HEK293T (cell line): ENCODE results near the gene CTNNA3.

ENCODE experiments used
- CTCF ChIA-PET: fragments of 350-600 bp; formaldehyde crosslinking; extraction: SDS; loops from one replicate; lab custom pipeline; 2021; ENCODE audit warnings: antibody characterized with exemption, inconsistent platforms; lab: Yijun Ruan, JAX
- POLR2A ChIA-PET: fragments of 350-600 bp; formaldehyde crosslinking; extraction: SDS; loops from one replicate; lab custom pipeline; 2020; ENCODE audit warnings: antibody characterized with exemption, inconsistent platforms; lab: Yijun Ruan, JAX
- DNase-seq: peaks from one replicate; pipeline ENCODE4 v3.0.0; 2012; ENCODE audit warnings: mixed read lengths; ENCODE audit errors: extremely low spot score
- ARNT ChIP-seq: fragments of 450-650 bp; IDR thresholded peaks from 2 replicates; pipeline ENCODE4 v1.6.1; 2017; ENCODE audit warnings: mild to moderate bottlenecking
- BHLHE40 ChIP-seq: fragments of 450-650 bp; IDR thresholded peaks from 2 replicates; pipeline ENCODE4 v1.6.1; 2016; ENCODE audit warnings: mild to moderate bottlenecking, moderate library complexity, borderline replicate concordance
- CTBP1 ChIP-seq: fragments of 450-650 bp; IDR thresholded peaks from 2 replicates; pipeline ENCODE4 v1.6.1; 2016; ENCODE audit warnings: borderline replicate concordance
- ELF4 ChIP-seq: fragments of 450-650 bp; IDR thresholded peaks from 2 replicates; pipeline ENCODE4 v1.6.1; 2017; ENCODE audit warnings: antibody characterized with exemption
- FOXA1 ChIP-seq: fragments of 450-650 bp; IDR thresholded peaks from 2 replicates; pipeline ENCODE4 v1.6.1; 2016; ENCODE audit warnings: mild to moderate bottlenecking
- FOXK2 ChIP-seq: fragments of 450-650 bp; IDR thresholded peaks from 2 replicates; pipeline ENCODE4 v1.6.1; 2016; ENCODE audit warnings: mild to moderate bottlenecking
- FOXM1 ChIP-seq: fragments of 450-650 bp; IDR thresholded peaks from 2 replicates; pipeline ENCODE4 v1.6.1; 2017; ENCODE audit warnings: mild to moderate bottlenecking, borderline replicate concordance
- HDGF ChIP-seq: fragments of 450-650 bp; IDR thresholded peaks from 2 replicates; pipeline ENCODE4 v1.6.1; 2017; ENCODE audit warnings: antibody characterized with exemption, borderline replicate concordance
- L3MBTL2 ChIP-seq: fragments of 450-650 bp; conservative IDR thresholded peaks from 2 replicates; pipeline ENCODE4 v1.6.1; 2016; ENCODE audit warnings: mild to moderate bottlenecking
- LEF1 ChIP-seq: fragments of 450-650 bp; IDR thresholded peaks from 2 replicates; pipeline ENCODE4 v1.6.1; 2017; ENCODE audit warnings: mild to moderate bottlenecking, borderline replicate concordance
- NFRKB ChIP-seq: fragments of 450-650 bp; IDR thresholded peaks from 2 replicates; pipeline ENCODE4 v1.6.1; 2016; ENCODE audit warnings: mild to moderate bottlenecking, moderate library complexity
- PKNOX1 ChIP-seq: fragments of 450-650 bp; IDR thresholded peaks from 2 replicates; pipeline ENCODE4 v1.6.1; 2016
- SP1 ChIP-seq: fragments of 450-650 bp; IDR thresholded peaks from 2 replicates; pipeline ENCODE4 v1.6.1; 2017
- SUZ12 ChIP-seq: fragments of 450-650 bp; IDR thresholded peaks from 2 replicates; pipeline ENCODE4 v1.6.1; 2016; ENCODE audit warnings: mild to moderate bottlenecking
- TARDBP ChIP-seq: fragments of 450-650 bp; IDR thresholded peaks from 2 replicates; pipeline ENCODE4 v1.6.1; 2016
- ZNF384 ChIP-seq: fragments of 450-650 bp; IDR thresholded peaks from 2 replicates; pipeline ENCODE4 v1.6.1; 2016

CTNNA3 gene

DNA sequence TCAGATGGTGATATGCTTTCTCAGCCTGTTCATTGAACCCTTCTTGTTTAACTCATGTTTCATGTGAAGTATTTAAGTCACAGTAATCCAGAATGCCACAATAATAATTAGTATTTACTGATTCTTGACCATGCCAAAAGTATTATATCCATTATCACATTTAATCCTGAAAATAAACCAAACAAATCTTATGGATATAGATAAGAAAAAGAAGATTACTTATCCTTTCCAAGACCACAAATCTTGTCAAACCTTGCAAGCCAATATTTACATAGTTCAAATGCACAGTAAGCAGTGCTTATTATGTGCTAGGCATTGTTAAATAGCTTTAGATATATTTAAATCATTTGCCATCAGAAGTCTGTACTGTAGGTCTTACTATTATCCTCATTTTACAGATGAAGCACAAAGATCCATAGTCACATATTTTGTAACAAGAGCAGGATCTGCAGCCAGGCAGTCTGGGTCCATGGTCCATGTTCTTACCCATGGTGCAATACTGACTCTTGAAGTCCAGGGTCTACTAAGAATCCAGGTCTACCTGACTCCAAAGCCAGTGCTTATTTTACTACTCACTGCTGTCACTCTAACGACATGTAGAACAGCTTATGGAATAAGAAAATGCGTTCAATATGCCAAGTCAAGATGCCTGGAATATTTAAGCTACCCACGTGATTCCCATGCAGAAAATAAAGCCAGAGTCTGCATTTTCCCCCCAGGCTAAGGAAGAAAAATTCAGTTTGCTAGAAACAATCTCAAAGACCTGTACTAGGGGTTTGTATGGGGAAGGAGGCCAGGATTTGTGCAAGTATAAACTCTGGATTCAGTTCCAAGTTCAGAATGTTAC is 1755.0 kb downstream of the CTNNA3 start:
- TF ChIP-seq ZNF384 (no peak), SP1 (no peak), FOXM1 (no peak), ELF4 (no peak)
- DNase-seq: no peak
- POLR2A ChIA-PET: no interaction called here

DNA sequence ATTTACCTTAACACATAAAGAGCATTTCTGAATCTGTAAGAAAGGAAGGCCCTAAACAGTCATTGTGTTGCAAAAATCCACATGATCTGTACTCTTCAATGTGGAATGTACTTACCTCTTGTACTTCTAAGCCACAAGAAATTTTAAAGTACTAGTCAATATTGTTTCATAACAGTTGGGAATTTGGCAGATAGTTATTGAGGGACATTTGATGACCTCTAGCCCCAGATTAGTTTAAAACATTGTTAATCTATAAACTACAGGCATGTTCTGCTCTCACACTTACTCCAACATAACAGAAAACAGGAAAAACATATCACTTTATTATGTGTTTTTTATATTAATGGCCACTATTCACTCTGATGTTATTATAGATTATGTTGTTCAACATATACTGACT is 1755.9 kb downstream of the CTNNA3 start:
- DNase-seq: no peak
- CTCF ChIA-PET: no interaction called here
- POLR2A ChIA-PET: no interaction called here
- TF ChIP-seq ELF4: no peak
- no peak for TF ChIP-seq FOXM1
- TF ChIP-seq BHLHE40: no peak
- TF ChIP-seq ZNF384: no peak
- no peak for TF ChIP-seq NFRKB
- TF ChIP-seq L3MBTL2: no peak
- no peak for TF ChIP-seq FOXA1

More for the DNA sequence above, 1755.0 kb downstream of the CTNNA3 start:
- CTCF ChIA-PET: no interaction called here

GRCh38 chr10:65931291-65932070 is 1764.5 kb downstream of the CTNNA3 start:
- POLR2A ChIA-PET: no interaction called here
- CTCF ChIA-PET: no interaction called here

DNA sequence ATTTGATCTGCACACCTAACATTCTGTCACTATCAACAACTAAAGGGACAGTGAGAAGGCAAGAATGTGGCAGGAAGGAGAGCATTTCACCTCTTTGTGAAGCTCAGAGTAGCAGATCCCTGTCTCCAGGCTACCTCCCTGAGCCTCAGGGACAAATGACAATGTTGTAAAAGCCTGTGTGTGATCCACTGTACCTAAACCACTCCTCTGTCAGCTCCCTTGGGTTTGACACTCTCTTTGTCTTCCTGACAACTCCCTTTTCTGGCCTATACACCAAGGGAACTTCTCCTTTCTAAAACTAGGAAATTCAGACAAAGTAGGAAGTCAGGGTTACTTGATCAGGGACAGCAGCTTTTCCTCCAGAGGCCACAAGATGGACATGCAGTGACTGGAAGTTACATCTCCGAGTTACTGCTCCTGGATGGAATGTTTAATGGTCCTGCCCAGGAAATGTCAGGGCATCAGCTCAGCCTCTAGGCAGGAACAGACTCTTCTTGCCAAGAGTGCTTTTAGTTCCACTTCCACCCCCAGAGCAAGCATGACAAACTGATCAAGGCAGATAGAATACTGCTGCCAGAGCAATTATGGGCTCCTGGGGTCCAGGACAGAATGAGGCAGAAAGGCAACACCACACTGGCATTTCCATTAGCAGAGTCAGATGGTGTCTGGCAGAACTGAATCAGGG is 1784.7 kb downstream of the CTNNA3 start:
- POLR2A ChIA-PET: no interaction called here
- CTCF ChIA-PET: no interaction called here
- no peak for TF ChIP-seq FOXK2
- no peak for TF ChIP-seq ZNF384
- TF ChIP-seq ELF4: no peak
- TF ChIP-seq SP1: no peak
- TF ChIP-seq HDGF: no peak
- no peak for TF ChIP-seq FOXM1
- TF ChIP-seq TARDBP: no peak
- DNase-seq: no peak

More at GRCh38 chr10:65931291-65932070, 1764.5 kb downstream of the CTNNA3 start:
- no peak for DNase-seq
- TF ChIP-seq NFRKB: no peak
- no peak for TF ChIP-seq ARNT
- no peak for TF ChIP-seq ZNF384
- TF ChIP-seq L3MBTL2: no peak
- TF ChIP-seq BHLHE40: no peak
- no peak for TF ChIP-seq SP1
- no peak for TF ChIP-seq FOXM1
- TF ChIP-seq TARDBP: no peak
- TF ChIP-seq FOXK2: no peak
- no peak for TF ChIP-seq PKNOX1
- TF ChIP-seq CTBP1: no peak
- no peak for TF ChIP-seq HDGF
- TF ChIP-seq SUZ12: no peak
- no peak for TF ChIP-seq LEF1
- no peak for TF ChIP-seq FOXA1

DNA sequence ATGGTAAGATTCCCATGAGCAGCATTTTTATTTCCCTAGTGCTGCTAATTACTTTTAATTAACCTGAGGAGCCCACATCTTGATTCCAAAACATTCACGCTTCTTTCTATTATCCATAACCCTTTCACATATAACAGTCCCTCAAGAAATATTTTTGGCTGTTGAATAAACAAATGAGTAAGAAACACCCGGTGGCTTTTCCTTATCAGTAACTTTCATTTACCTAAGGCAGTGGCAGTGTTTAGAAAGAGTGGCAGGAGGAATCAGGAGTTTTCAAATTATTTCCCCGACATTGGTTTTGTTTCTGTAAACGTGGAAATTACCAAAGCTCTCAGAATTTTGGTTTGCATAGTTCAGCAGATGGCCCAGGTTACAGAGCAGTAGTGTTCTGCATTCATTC is 1785.8 kb downstream of the CTNNA3 start:
- ChIA-PET POLR2A (no interaction called here), CTCF (no interaction called here)
- no peak for TF ChIP-seq SP1
- TF ChIP-seq NFRKB: no peak
- no peak for TF ChIP-seq CTBP1
- no peak for TF ChIP-seq TARDBP
- TF ChIP-seq FOXK2: no peak
- no peak for DNase-seq

GRCh38 chr10:65907199-65907712 is 1788.7 kb downstream of the CTNNA3 start:
- ChIA-PET POLR2A (no interaction called here), CTCF (no interaction called here)
- TF ChIP-seq PKNOX1 (no peak), ZNF384 (no peak), FOXA1 (no peak), SP1 (no peak), CTBP1 (no peak), LEF1 (no peak), ARNT (no peak), BHLHE40 (no peak), TARDBP (no peak)
- DNase-seq: no peak
